ENCODE results near the gene FRMD5. TPM values are rescaled to one million over a fixed set of nuclear protein-coding genes. Genes with fewer than 3 reads are reported as not detected.

FRMD5 gene
- polyA plus RNA-seq, 1 donor from 2014 or later: 25.8 TPM

DNA sequence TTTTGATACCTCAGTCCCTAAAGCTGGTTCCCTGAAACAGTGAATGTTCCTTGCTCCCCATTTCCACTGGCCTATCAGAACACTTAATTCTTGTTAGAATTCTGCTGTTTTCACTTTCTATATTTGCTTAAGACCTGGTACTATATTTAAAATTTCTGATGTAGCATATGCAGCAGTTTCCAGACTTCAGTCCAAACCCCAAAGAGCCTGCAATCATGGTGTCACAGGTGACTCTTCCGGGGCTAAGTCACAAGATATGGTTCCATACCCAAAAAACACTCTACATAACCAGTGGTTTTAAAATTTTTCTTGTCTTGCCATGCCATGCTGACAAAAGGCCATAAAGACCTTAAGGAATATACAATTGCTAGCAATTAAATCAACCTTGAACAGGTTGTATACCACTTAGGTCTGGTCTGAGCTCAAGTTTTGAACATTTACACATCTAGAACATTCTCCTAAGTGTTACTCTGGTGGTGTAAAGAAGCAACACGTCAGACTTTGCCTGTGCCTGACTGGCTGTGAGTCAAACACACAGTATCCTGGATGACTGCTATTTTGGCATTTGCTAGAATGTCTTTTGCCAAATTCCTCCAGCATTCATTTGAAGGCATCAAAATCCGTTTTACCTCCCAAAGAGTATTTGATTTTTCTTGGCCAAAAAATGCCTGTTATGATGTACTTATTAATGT, 160.0 kb downstream of the FRMD5 start:
- Histone ChIP-seq H3K27me3 (ENCODE audit: insufficient read depth, low read depth, low read length) (no peaks in the 10 kb centered on the region), H3K27ac (ENCODE audit: low read length) (no peak overlapping the region), H3K4me2 (ENCODE audit: low read length) (no peak overlapping the region), H3K9me3 (ENCODE audit: low read length) (no peaks in the 10 kb centered on the region), H3K4me3 (ENCODE audit: low read length) (no peak overlapping the region), H4K20me1 (ENCODE audit: insufficient read depth) (no peaks in the 10 kb centered on the region), H3K9ac (ENCODE audit: low read length) (no peak overlapping the region), H3K36me3 (ENCODE audit: insufficient read depth, low read length) (no peaks in the 10 kb centered on the region), H3K9me2 (ENCODE audit: insufficient read depth, low read length) (no peaks in the 10 kb centered on the region), H3F3A (ENCODE audit: insufficient read depth, low read length, poor library complexity, severe bottlenecking) (no peaks in the 10 kb centered on the region), H2AFZ (ENCODE audit: low read depth, low read length) (no peak overlapping the region), H3K79me2 (replicated peaks; ENCODE audit: insufficient read depth, low read length) (no peaks in the 10 kb centered on the region)
- no peak for TF ChIP-seq POLR2AphosphoS5 (IDR thresholded peaks at IDR 0.05)
- no peak for TF ChIP-seq RAD21 (conservative IDR thresholded peaks at IDR 0.05)
- no peak for TF ChIP-seq TAF1 (IDR thresholded peaks at IDR 0.05; ENCODE audit: low read depth)
- TF ChIP-seq EZH2 (IDR thresholded peaks at IDR 0.05; ENCODE audit: borderline replicate concordance, insufficient read depth, low read length, poor library complexity, severe bottlenecking): no peak
- TF ChIP-seq, protein P1, sequence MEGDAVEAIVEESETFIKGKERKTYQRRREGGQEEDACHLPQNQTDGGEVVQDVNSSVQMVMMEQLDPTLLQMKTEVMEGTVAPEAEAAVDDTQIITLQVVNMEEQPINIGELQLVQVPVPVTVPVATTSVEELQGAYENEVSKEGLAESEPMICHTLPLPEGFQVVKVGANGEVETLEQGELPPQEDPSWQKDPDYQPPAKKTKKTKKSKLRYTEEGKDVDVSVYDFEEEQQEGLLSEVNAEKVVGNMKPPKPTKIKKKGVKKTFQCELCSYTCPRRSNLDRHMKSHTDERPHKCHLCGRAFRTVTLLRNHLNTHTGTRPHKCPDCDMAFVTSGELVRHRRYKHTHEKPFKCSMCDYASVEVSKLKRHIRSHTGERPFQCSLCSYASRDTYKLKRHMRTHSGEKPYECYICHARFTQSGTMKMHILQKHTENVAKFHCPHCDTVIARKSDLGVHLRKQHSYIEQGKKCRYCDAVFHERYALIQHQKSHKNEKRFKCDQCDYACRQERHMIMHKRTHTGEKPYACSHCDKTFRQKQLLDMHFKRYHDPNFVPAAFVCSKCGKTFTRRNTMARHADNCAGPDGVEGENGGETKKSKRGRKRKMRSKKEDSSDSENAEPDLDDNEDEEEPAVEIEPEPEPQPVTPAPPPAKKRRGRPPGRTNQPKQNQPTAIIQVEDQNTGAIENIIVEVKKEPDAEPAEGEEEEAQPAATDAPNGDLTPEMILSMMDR (IDR thresholded peaks at IDR 0.05; ENCODE audit: poor library complexity, severe bottlenecking): no peak
- no peak for TF ChIP-seq MXI1 (conservative IDR thresholded peaks at IDR 0.05; ENCODE audit: poor library complexity, severe bottlenecking)
- no peak for TF ChIP-seq EP300 (conservative IDR thresholded peaks at IDR 0.05; ENCODE audit: poor library complexity, severe bottlenecking)
- no peak for TF ChIP-seq REST (IDR thresholded peaks at IDR 0.05; ENCODE audit: borderline replicate concordance)
- no peak for TF ChIP-seq SMC3 (conservative IDR thresholded peaks at IDR 0.05; ENCODE audit: poor library complexity)

DNA sequence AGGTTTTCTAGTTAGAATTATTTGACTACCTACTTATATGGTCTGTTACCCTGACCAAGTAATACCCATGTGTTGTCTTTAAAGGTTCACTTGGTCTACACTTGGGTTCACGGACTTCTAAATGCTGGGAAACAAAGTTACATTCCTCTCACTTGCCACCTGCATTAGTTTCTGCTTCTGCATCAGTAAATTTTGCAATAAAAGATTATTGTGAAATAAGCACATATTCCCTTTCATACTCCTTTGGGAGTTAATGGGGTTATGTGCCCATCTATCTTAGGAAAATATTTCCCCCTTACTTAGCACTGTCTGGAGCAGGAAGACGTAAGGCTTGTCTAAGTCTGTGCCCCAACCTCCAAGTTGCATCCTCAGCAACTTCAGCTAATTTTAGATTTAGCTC, 160.7 kb downstream of the FRMD5 start:
- H3K4me2 ChIP-seq (ENCODE audit: low read length): no peak overlapping the region
- no peak overlapping the region for H3K27ac ChIP-seq (ENCODE audit: low read length)
- no peaks in the 10 kb centered on the region for H3K36me3 ChIP-seq (ENCODE audit: insufficient read depth, low read length)
- no peaks in the 10 kb centered on the region for H4K20me1 ChIP-seq (ENCODE audit: insufficient read depth)
- H3K27me3 ChIP-seq (ENCODE audit: insufficient read depth, low read depth, low read length): no peaks in the 10 kb centered on the region
- H3K9me3 ChIP-seq (ENCODE audit: low read length): no peaks in the 10 kb centered on the region
- no peaks in the 10 kb centered on the region for H3F3A ChIP-seq (ENCODE audit: insufficient read depth, low read length, poor library complexity, severe bottlenecking)
- no peak overlapping the region for H3K9ac ChIP-seq (ENCODE audit: low read length)
- no peak overlapping the region for H2AFZ ChIP-seq (ENCODE audit: low read depth, low read length)
- no peak for TF ChIP-seq POLR2AphosphoS5 (IDR thresholded peaks at IDR 0.05)
- H3K79me2 ChIP-seq (replicated peaks; ENCODE audit: insufficient read depth, low read length): no peaks in the 10 kb centered on the region
- no peak overlapping the region for H3K4me3 ChIP-seq (ENCODE audit: low read length)
- H3K9me2 ChIP-seq (ENCODE audit: insufficient read depth, low read length): no peaks in the 10 kb centered on the region

Data from neural cell (in vitro differentiated cells).